B cell (primary cell): ENCODE results near the gene PRKCH. TPM values are rescaled to one million over a fixed set of nuclear protein-coding genes. Genes with fewer than 3 reads are reported as not detected.
"Not testable (repeated sequence)": the region's sequence is repeated elsewhere in the genome, so short reads cannot be mapped to it uniquely, and the experiment has no call there.

ENCODE experiments used
- ATAC-seq: fragments of 200-7000 bp; cut with Tn5 transposase; one replicate; pipeline ENCODE4 v1.10.0; 2021; ENCODE audit warnings: low read depth, mild to moderate bottlenecking, moderate number of reproducible peaks, moderate library complexity
- CTCF ChIA-PET: fragments of 350-600 bp; sonication (Branson Sonifier 250); formaldehyde crosslinking; loops from one replicate; lab custom pipeline; 2021; ENCODE audit warnings: antibody characterized with exemption, inconsistent platforms; lab: Charles Lee
- POLR2A ChIA-PET: fragments of 350-600 bp; sonication (Branson Sonifier 250); formaldehyde crosslinking; loops from one replicate; lab custom pipeline; 2021; ENCODE audit warnings: antibody characterized with exemption; lab: Charles Lee
- DNase-seq: peaks from one replicate; pipeline ENCODE4 v3.0.0; 2013
- H2AFZ ChIP-seq: 2 replicates; pipeline ENCODE4 v1.6.1; 2012; ENCODE audit warnings: mild to moderate bottlenecking, low read depth, low read length; ENCODE audit not compliant: insufficient read depth, poor library complexity, severe bottlenecking
- H3K27ac ChIP-seq, 2 donors: 1 replicate in 1 of 2; 2 replicates in 1 of 2; pipeline ENCODE4 v1.5.1; 2012 to 2013; ENCODE audit warnings: low read length in 2 of 2, mild to moderate bottlenecking in 2 of 2, moderate library complexity in 1 of 2
- H3K27me3 ChIP-seq, 4 experiments: fragments of 200-600 bp in 1 of 4; sonication (generic) in 1 of 4; replicated peaks in 1 of 4; 1 replicate in 2 of 4; 2 replicates in 2 of 4; pipeline versions ENCODE4 v1.6.1 to v1.7.0; 2013 to 2016; ENCODE audit warnings: low read length in 3 of 4, mild to moderate bottlenecking in 2 of 4, mixed read lengths in 1 of 4, moderate library complexity in 1 of 4; ENCODE audit not compliant: insufficient read depth in 4 of 4, control insufficient read depth in 3 of 4; ENCODE audit errors: control extremely low read depth in 1 of 4
- H3K36me3 ChIP-seq, 2 experiments: replicated peaks in 1 of 2; 1 replicate in 1 of 2; 2 replicates in 1 of 2; pipeline versions ENCODE4 v1.6.1 to v1.7.1; 2013; ENCODE audit warnings: low read length in 1 of 2; ENCODE audit not compliant: insufficient read depth in 2 of 2, control insufficient read depth in 1 of 2; ENCODE audit errors: control extremely low read depth in 1 of 2, extremely low read depth in 1 of 2
- H3K4me1 ChIP-seq, 2 donors: fragments of 200-600 bp in 1 of 2; sonication (generic) in 1 of 2; 1 replicate in 1 of 2; 2 replicates in 1 of 2; pipeline versions ENCODE4 v1.5.1 to v1.6.1; 2013 to 2017; ENCODE audit warnings: low read length in 2 of 2; ENCODE audit not compliant: control insufficient read depth in 2 of 2, insufficient read depth in 2 of 2
- H3K4me2 ChIP-seq: replicated peaks from 2 replicates; pipeline ENCODE3; 2012; ENCODE audit warnings: mild to moderate bottlenecking, low read depth, low read length; ENCODE audit not compliant: poor library complexity, severe bottlenecking
- H3K4me3 ChIP-seq, 5 experiments: fragments of 200-600 bp in 1 of 5; sonication (generic) in 1 of 5; 1 replicate in 3 of 5; 2 replicates in 2 of 5; pipeline versions ENCODE4 v1.5.1 to v1.7.0; 2011 to 2016; ENCODE audit warnings: low read length in 4 of 5, mild to moderate bottlenecking in 4 of 5, low read depth in 2 of 5, control low read depth in 1 of 5, moderate library complexity in 1 of 5; ENCODE audit not compliant: insufficient read depth in 1 of 5; ENCODE audit errors: control extremely low read depth in 1 of 5, extremely low read depth in 1 of 5
- H3K79me2 ChIP-seq: fragments of 200-600 bp; sonication (generic); one replicate; pipeline ENCODE4 v1.6.0; 2016; ENCODE audit warnings: low read length; ENCODE audit not compliant: control insufficient read depth, insufficient read depth
- H3K9ac ChIP-seq: fragments of 200-600 bp; sonication (generic); 2 replicates; pipeline ENCODE4 v1.6.1; 2017; ENCODE audit warnings: mild to moderate bottlenecking, low read length, moderate library complexity
- H3K9me3 ChIP-seq, 3 donors: one replicate each; pipeline versions ENCODE4 v1.6.1 to v1.7.1; 2013; ENCODE audit warnings: low read length in 2 of 3; ENCODE audit not compliant: control insufficient read depth in 2 of 3, insufficient read depth in 1 of 3; ENCODE audit errors: control extremely low read depth in 1 of 3
- H4K20me1 ChIP-seq: 2 replicates; pipeline ENCODE4 v1.6.0; 2012; ENCODE audit warnings: mild to moderate bottlenecking, low read length; ENCODE audit not compliant: insufficient read depth, control insufficient read depth, poor library complexity, severe bottlenecking
- H3K27ac Mint-ChIP-seq: one replicate; pipeline ENCODE4 v1.8.0; 2021; ENCODE audit warnings: mixed read lengths
- H3K27me3 Mint-ChIP-seq: one replicate; pipeline ENCODE4 v1.8.0; 2021; ENCODE audit warnings: mixed read lengths
- H3K4me1 Mint-ChIP-seq: one replicate; pipeline ENCODE4 v1.8.0; 2021; ENCODE audit warnings: mixed read lengths
- H3K4me3 Mint-ChIP-seq: one replicate; pipeline ENCODE4 v1.8.0; 2021; ENCODE audit warnings: mixed read lengths
- H3K9me3 Mint-ChIP-seq: one replicate; pipeline ENCODE4 v1.8.0; 2022; ENCODE audit warnings: mixed read lengths; ENCODE audit not compliant: insufficient read depth
- EZH2 ChIP-seq: IDR thresholded peaks from 2 replicates; pipeline ENCODE4 v1.6.1; 2012; ENCODE audit warnings: borderline replicate concordance, low read depth, mild to moderate bottlenecking, moderate library complexity, low read length; ENCODE audit not compliant: insufficient read depth, poor library complexity, severe bottlenecking
- WGBS: methylation state at CpG from one replicate; pipeline ENCODE4 v1.1.5; 2013; ENCODE audit warnings: missing lambda C conversion rate; ENCODE audit not compliant: insufficient coverage; 5-methylcytosine and 5-hydroxymethylcytosine counted together
- intact Hi-C: fragments of 100-400 bp; cut with micrococcal nuclease; formaldehyde crosslinking; loops from one replicate; pipeline ENCODE4 v1.10.0; 2022
- polyA plus RNA-seq: library from polyadenylated mRNA; depleted of rRNA; stranded (reverse); fragments of >200 nt; gene quantifications from 2 replicates; pipeline ENCODE4 v1.2.3, GENCODE V29; 2012
- total RNA-seq, 2 donors: library from RNA; stranded (reverse); fragments of 120-200 nt in 1 of 2; gene quantifications; 1 replicate in 1 of 2; 2 replicates in 1 of 2; pipeline versions ENCODE4 v1.2.3 to v1.2.4, GENCODE V29; 2013 to 2022
- TF ChIP-seq, protein P1 (sequence below): fragments of 200-600 bp; IDR thresholded peaks from one replicate; pipeline ENCODE4 v1.8.0; 2022; ENCODE audit warnings: antibody characterized with exemption, mild to moderate bottlenecking

Gene PRKCH
- total and polyA plus RNA-seq, 2 donors (not counting 1 experiment from before 2014, with no cell fraction given): 2.0 to 5.0 TPM

DNA sequence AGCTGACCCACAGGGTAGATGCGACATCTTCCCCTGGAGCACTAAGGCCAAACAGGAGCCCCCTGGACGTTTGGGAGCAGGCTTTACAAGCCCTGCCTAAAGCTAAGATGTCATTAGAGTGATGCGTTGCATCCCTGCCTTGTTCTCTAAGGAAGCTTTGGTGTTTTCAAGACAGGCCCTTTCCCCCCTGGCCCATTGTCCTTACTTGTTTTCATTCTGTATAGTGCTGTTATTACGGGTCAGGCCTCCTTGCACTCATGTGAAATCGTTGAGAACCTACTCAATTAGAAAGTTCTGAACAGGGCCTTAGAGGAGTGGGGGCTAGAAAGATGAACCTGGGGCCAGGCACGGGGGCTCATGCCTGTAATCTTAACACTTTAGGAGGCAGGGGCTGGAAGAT lies 1.7 kb upstream of the PRKCH start:
- Histone ChIP-seq H3K27ac (no peak overlapping the region), H4K20me1 (no peaks in the 10 kb centered on the region), H3K79me2 (no peaks in the 10 kb centered on the region), H3K27me3 (peaks cover 0 to 43% (median 6%) of the 10 kb centered on the region in 4 experiments), H3K9me3 (peaks cover 0 to 9% (median 0%) of the 10 kb centered on the region in 3 donors), H3K9ac (no peak overlapping the region), H2AFZ (no peak overlapping the region), H3K4me3 (no peak overlapping the region), H3K4me1 (peaks cover 21 to 22% of the 10 kb centered on the region in 2 donors), H3K36me3 (no peaks in the 10 kb centered on the region), H3K4me2 (no peak overlapping the region)
- CTCF ChIA-PET: interaction anchor here (1.3 kb wide), 1 partner anchor 518 kb away, joined by 3 read pairs; no protein-coding TSS in a partner anchor
- H3K27me3 Mint-ChIP-seq: peaks cover 15% of the 10 kb centered on the region
- H3K4me3 Mint-ChIP-seq: no peak overlapping the region
- no peak for ATAC-seq
- POLR2A ChIA-PET: no interaction called here
- DNase-seq: no peak
- H3K9me3 Mint-ChIP-seq: peaks cover under 1% of the 10 kb centered on the region
- intact Hi-C loops: loop anchor here (10.0 kb wide), 1 partner anchor 125 kb away; no protein-coding TSS in a partner anchor
- no peak overlapping the region for H3K27ac Mint-ChIP-seq
- 91% methylated on average over 6 of the region's 6 CpGs for WGBS
- TF ChIP-seq, protein P1, sequence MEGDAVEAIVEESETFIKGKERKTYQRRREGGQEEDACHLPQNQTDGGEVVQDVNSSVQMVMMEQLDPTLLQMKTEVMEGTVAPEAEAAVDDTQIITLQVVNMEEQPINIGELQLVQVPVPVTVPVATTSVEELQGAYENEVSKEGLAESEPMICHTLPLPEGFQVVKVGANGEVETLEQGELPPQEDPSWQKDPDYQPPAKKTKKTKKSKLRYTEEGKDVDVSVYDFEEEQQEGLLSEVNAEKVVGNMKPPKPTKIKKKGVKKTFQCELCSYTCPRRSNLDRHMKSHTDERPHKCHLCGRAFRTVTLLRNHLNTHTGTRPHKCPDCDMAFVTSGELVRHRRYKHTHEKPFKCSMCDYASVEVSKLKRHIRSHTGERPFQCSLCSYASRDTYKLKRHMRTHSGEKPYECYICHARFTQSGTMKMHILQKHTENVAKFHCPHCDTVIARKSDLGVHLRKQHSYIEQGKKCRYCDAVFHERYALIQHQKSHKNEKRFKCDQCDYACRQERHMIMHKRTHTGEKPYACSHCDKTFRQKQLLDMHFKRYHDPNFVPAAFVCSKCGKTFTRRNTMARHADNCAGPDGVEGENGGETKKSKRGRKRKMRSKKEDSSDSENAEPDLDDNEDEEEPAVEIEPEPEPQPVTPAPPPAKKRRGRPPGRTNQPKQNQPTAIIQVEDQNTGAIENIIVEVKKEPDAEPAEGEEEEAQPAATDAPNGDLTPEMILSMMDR: no peak
- no peak for TF ChIP-seq EZH2
- H3K4me1 Mint-ChIP-seq: peaks cover 15% of the 10 kb centered on the region

DNA sequence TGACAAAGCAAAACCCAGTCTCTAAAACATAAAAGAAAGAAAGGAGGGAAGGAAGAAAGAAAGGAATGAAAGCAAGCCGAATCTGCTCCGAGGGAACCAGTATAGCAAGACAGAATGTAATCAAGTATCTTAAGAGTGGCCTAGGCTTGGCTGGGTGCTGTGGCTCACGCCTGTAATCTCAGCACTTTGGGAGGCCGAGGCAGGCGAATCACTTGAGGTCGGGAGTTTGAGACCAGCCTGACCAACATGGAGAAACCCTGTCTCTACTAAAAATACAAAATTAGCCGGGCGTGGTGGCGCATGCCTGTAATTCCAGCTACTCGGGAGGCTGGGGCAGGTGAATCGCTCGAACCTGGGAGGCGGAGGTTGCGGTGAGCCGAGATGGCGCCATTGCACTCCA lies 1.2 kb upstream of the PRKCH start:
- DNase-seq, H3K27ac Mint-ChIP-seq, H3K9me3 Mint-ChIP-seq, H3K9ac ChIP-seq, H3K9me3 ChIP-seq, H3K4me3 ChIP-seq, ATAC-seq, H3K4me2 ChIP-seq, H3K79me2 ChIP-seq, H3K27ac ChIP-seq, H2AFZ ChIP-seq, POLR2A ChIA-PET, H4K20me1 ChIP-seq, H3K36me3 ChIP-seq: not testable (repeated sequence)
- WGBS: 95% methylated on average over 6 of the region's 16 CpGs
- Mint-ChIP-seq H3K27me3 (peaks cover 15% of the 10 kb centered on the region), H3K4me1 (peaks cover 15% of the 10 kb centered on the region), H3K4me3 (peak overlapping the region; percentile 81)
- CTCF ChIA-PET: interaction anchor here (1.3 to 1.5 kb wide), 2 partner anchors 23 to 518 kb away, joined by 3 read pairs; no protein-coding TSS in a partner anchor
- intact Hi-C loops: loop anchor here (10.0 kb wide), 1 partner anchor 125 kb away; no protein-coding TSS in a partner anchor
- H3K27me3 ChIP-seq: peaks cover 0 to 43% (median 6%) of the 10 kb centered on the region in 4 experiments
- peaks cover 21 to 22% of the 10 kb centered on the region in 2 donors for H3K4me1 ChIP-seq
